Measurements from ENCODE around the gene PHC3.
A peak's percentile ranks its signal among the peaks of the same experiment; 100 is the strongest.

The PHC3 gene

DNA sequence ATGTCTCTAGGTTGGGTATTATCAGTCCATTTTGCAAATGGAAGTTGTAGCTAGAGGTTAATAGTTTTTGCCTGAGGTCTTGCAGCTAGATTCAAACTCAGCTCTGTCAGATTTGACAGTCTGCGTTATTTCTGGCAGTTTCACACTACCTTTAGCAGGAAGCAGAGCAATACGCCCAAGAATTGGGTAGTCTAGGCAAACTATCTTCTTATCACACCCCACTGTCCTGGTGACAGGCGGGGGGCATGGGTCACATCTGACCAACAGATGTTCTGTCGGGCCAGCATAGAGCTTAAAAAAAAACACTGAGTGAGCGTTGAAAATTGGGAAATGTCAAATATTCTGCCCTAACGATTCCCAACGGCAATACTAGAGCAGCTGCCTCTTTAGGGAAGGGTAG is 138.0 kb downstream of the PHC3 start:
- DNase-seq (ENCODE audit: low read depth in 1 of 2, low spot score in 1 of 2), result no peak

DNA sequence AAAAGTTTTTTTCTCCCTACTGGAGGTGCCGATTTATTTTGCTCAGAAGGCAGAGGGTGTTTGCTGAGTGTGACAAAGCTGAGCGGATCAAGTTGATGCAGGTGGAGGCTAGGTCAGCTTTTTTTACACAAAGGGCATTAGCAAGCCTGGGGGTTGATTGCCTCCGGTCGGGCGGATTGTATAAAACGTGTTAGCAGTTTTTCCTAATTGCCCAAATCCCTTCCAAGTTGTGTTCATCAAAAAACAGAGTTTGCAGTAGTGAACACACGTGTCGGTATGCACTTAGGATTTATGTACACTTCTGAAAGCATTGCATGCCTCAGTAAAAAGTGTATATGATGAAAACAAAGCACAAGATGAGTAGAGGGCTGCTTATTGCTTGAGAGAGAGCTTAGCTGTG is 141.1 kb downstream of the PHC3 start:
- no peak for DNase-seq (ENCODE audit: low read depth in 1 of 2, low spot score in 1 of 2)

DNA sequence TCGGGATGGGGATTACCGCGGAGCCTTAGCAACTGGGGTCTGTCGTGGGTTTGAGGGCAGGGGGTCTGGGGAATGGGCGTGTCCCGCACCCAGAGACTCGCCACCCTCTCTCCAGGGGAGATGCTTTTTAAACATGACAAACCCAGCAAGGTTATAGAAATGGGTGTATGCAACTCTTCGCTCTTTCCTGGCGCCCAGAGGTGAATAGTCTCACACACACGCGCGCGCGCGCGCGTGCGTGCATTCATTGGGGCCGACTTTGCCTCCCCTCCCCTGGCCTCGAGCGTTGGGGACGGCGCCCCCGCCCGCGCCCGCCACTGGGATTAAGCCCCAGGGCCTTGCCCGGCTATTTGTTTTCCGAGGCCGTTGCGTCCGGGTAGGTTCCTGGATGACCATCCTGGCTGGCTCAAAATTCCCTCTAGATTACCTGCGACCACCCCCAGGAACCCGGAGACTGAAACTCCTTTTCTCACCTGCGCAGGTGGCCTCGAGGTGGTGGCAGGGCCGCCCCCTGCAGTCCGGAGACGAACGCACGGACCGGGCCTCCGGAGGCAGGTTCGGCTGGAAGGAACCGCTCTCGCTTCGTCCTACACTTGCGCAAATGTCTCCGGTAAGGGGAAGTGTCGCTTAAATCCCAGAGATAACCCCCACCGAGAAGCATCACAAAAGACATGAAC is 143.0 kb downstream of the PHC3 start:
- peak in 1 of 2 donors; percentile 11 for DNase-seq (ENCODE audit: low read depth in 1 of 2, low spot score in 1 of 2)

Measured in stimulated activated CD4-positive, alpha-beta T cell treated with anti-CD3 and anti-CD28 coated beads, Interleukin-15, amount 100 ng/mL, for 1 hour (primary cell).